NCI-H1105 treated with DMSO at 0.1 percent for 48 hours (cell line): ENCODE measurements around the gene ALS2CL.
"Not testable (repeated sequence)": the region's sequence is repeated elsewhere in the genome, so short reads cannot be mapped to it uniquely, and the experiment has no call there.

ENCODE experiments used
- DNase-seq: peaks from one replicate; lab custom pipeline; 2025; lab: John Stamatoyannopoulos, UW

ALS2CL gene

DNA sequence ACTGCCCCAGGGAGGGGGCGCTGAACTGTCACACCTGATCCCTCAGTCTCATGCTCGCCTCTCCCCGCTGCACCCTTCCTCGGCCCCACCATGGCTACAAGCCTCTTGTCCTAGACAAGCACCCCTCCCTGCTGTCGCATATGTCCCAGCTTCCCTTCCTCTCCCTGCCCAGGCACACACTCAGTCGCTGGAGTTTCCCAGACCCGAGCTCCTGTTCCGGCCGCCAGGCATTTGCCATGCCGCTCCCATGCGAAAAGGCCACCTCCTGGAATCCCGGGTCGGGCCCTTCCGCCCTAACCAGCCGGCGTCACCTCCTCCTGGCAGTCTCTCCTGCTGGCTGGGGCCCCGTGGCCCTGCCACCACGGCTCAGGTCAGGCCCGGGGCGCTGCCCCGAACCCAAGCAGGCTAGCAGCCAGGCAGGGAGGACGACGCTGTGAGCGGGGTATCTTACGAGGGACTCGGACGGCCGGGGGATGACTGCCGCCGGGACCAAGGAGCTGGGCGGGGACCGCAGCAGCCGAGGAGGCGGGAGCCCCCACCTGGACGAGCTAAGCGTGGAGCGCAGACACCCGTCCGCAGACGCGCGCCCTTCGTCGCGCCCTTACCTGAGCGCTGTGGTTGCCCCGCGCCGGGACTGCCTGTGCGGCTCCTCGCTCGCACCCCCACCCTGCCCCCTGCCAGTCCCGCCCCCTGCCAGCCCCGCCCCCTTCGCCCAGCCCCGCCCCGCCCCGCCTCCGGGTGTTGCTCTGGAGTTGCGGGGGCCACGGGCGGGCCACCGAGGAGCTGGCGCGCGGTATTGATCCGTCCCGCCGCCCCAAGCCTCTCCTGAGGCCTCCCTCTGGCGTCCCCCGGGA is at the start of gene ALS2CL:
Gene ALS2CL, minus strand, starts transcription at position 642 of the 854 bp plus-strand sequence. CDS start 4,239 bp downstream, outside the sequence.
- DNase-seq, result no peak

- no peak for DNase-seq
Observed at GRCh38 chr3:46742992-46743585, 49.6 kb upstream of the ALS2CL start.

- DNase-seq, result not testable (repeated sequence)
Observed at GRCh38 chr3:46739565-46739964, 46.1 kb upstream of the ALS2CL start.

- peak; percentile 39 for DNase-seq
Observed at GRCh38 chr3:46737329-46737731, 43.9 kb upstream of the ALS2CL start.

DNA sequence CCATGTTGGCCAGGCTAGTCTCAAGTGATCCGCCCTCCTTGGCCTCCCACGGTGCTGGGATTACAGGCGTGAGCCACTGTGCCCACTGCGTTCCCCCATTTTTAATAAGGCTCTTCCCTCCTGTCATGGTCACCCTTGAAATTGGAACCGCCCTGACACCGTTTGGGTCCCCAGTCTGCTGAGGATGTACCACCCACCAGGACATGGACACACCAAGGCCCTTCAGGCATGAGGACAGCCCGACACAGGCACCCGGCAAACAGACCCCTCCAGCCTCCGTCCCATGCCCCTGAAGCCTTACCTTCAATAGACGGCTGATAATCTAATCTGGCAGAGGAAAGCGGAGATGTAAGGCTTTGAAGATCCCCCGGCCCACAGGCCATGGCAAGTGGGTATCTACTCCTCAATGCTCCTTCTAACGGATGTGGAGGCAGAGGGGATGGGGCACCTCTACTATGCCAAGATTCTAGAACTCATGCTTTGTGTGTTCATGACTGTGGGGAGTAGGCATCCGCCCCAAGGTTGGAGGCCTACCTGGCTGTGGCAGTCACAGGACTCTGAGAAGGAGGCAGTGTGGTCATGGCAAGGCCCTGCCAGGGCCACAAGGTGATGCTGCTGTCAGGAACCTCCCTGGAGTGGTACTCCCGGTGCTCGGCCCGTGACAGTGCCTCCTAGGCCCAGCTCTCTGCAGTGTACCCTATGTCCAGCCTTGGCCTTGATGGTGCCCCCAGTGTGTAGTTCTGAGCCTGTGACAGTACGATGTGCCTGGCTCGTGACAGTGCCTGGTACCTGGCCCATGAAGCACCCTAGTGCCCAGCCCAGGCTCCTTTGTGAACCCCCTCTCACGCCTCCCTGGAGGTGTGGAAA is 42.8 kb upstream of the ALS2CL start:
- DNase-seq, result no peak

DNA sequence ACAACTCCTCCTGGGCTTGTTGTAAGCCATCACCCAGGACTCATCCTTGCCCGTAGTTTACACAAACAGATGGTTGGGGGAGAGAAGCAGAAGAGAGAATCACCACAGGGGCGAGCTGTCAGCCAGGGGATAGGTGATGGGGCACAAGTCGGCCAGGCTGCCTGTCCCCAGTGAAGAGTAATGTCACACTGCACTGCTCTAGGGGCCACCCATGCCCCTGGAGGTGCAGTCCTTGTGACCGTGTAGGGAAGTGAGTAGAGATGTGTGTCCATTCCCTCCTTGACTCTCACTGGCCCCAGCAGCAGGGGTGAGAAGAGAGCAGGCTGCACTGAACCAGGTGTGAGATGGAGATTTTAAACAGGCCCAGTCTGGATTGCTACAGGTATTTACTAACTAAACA is 41.3 kb upstream of the ALS2CL start:
- no peak for DNase-seq

- no peak for DNase-seq
Observed at GRCh38 chr3:46733026-46733800, 39.7 kb upstream of the ALS2CL start.

- no peak for DNase-seq
Observed at GRCh38 chr3:46731795-46732194, 38.3 kb upstream of the ALS2CL start.

DNA sequence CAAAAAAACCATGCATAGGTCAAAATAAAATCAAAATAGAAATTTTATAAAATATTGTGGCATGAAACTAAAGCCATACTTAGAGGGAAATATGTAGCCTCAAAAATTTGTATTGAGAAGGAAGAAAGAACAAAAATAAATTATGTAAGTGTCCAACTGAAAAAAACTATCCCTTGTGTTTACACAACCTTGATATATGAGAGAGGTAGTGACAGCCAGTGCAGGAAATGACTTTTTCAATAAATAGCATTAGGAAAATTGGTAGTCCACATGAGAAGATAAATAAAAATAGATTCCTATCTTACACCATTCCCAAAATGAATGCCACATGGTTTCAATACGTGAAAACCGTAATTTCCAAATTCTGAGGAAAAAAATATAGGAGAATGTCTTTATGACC is 37.3 kb upstream of the ALS2CL start:
- DNase-seq, result no peak

DNA sequence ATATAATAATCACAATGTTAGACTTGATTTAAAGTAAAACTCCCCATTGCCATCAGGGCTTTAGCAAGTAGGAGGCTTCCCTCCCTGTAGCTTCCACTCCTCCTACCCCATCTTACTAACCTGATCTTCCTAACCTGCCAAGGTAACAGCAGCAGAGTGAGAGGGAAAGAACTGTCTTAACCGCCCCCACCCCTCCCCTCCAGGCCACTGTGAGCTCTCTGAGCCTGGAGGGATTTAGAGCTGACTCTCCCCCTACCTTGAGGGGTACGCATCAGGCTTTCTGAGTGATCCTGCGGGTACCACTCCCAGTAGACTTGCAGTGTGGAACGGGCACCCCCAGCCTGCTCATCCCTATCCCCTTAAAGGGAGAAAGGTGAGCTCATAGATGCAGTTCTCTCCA is 35.6 kb upstream of the ALS2CL start:
- no peak for DNase-seq

DNA sequence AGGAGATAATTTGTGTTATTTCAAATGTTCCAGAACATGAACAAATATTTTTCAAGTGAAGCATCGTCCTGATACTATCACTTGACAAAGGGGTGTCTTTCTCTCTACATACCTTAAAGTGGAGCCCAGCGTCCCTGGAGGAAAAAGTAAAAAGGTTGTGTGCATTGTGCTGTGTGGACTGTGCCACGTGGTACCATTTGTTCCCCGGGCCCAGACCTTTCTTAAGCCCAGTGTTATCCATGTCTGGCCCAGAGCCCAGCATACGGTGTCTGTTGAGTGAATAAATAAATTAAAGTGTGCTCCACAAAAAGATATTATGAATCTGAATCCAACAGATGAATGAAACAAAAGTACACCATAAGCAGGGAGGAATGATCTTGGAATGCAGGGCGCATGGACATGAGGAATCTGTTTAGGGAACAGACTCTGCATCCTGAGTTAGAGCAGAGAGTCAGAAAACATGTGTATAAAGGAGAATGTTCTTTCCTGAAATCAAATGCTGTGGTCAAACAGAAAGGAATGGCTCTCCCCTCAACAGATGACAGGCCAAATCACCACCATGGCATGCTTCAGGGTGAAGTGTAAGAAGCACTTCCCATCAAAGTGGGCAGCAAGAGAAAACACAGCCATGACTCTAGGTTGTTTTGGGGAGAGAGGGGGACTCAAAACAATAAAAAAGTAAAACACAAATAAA is 32.3 kb upstream of the ALS2CL start:
- no peak for DNase-seq

- no peak for DNase-seq
Observed at GRCh38 chr3:46724424-46724823, 30.9 kb upstream of the ALS2CL start.

- no peak for DNase-seq
Observed at GRCh38 chr3:46722443-46722842, 29.0 kb upstream of the ALS2CL start.

GRCh38 chr3:46721009-46721408 is 27.5 kb upstream of the ALS2CL start:
- no peak for DNase-seq

- DNase-seq, result no peak
Observed at GRCh38 chr3:46719735-46720271, 26.3 kb upstream of the ALS2CL start.

- no peak for DNase-seq
Observed at GRCh38 chr3:46719044-46719565, 25.6 kb upstream of the ALS2CL start.

DNA sequence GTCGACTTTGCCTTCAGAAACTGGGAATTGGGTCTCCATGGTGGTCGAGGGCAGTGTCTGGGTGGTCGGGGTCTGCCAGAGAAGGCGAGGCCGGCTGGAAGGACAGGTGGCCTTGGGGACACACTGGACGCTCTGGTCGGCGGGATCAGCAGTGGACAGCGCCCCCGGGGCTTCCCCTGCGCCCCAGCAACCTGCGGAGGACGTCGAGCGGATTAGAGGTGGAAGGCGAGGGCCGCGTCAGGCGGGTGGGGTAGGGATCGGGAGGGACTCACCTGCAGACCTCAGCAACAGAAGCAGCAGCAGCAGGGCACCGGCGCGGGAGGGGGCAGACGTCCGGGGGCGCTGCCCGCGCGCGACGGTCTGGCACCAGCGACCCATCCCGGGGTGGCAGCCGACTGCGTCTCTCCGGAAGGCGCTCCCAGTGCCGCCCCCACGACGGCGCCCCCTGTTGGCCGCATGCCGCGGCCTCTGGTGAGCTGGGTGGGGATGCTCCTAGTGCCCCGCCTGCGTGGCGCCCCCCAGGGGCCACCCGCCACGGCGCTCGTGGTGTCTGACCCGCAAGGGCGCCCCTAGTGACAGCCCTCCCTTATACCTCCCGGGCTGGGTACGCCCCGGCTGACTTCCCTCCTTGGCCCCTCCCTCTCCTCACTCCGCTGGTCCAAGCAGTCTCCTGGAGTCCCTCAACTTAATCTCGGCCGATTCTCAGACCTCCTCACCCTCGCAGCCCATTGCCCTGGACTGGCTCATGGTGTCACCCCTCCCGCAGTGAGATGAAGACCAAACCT is 24.2 kb upstream of the ALS2CL start, which contains the start of gene PRSS50:
Gene PRSS50, minus strand, starts transcription at position 423 of the 785 bp plus-strand sequence. Its CDS starts 45 bp downstream, at position 378.
- no peak for DNase-seq

DNA sequence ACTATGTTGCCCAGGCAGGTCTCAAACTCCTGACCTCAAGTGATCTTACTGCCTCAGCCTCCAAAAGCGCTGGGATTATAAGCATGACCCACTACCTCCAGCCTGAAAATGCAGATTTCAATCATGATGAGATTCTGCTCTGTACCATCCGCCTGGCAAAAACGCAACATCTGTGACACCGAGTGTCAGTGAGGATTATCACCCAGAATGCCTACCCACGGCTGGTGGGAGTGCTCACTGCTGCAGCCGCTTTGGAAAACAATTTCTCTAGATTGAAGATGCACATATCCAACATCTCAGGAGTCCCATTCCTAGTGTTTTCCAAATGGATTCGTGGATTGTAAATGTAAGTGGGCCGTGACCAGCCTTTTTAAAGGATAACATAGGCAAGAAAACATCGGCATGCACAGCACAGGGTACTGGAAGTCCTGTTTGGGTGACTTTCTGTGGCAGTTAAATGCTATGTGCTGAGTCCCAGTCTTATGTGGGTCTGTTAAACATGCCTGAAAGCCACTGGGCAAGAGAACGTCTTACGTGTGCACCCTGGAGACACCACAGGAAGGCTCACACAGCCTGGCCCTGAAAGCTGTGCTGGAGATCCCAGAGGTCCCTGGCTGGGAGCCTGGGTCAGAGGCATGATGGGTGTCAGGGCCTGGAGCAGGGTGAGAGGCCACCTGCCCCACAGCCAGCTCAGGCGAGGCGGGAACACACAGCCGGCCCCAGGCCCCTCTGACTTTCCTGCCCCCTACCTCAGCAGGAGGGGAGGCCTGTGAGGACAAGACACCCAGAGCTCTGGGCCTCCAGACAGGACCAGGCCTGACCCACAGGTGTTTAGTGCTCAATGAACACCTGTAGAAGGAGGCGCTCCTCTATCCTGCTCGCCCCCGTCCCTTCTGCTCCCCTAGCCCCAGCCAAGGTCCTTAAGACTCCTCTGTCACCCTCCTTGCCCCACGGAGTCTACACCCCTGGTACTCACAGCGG is 23.3 kb upstream of the ALS2CL start:
- no peak for DNase-seq
